GM12878 (cell line): ENCODE measurements around the gene GPR146. TPM values are rescaled to one million over a fixed set of nuclear protein-coding genes. Genes with fewer than 3 reads are reported as not detected.

Experiments used
- ATAC-seq: fragments of 200-7000 bp; cut with Tn5 transposase; 3 replicates; pipeline ENCODE4 v1.9.1; 2020; ENCODE audit warnings: mild to moderate bottlenecking, moderate library complexity
- BruUV-seq: library from RNA; stranded (reverse); fragments of 400-500 nt; replicated peaks from 2 replicates; lab custom pipeline; 2021; lab: Mats Ljungman, UMichigan
- CTCF ChIA-PET: fragments of 300-600 bp; sonication (Branson Sonifier 250); formaldehyde crosslinking; extraction: SDS; loops from one replicate; lab custom pipeline; 2021; ENCODE audit warnings: inconsistent platforms; lab: Yijun Ruan, JAX
- POLR2A ChIA-PET: fragments of 350-600 bp; formaldehyde crosslinking; extraction: SDS; loops from one replicate; lab custom pipeline; 2021; ENCODE audit warnings: inconsistent platforms; lab: Charles Lee
- RAD21 ChIA-PET: fragments of 300-600 bp; sonication (Branson Sonifier 250); formaldehyde crosslinking; loops from one replicate; lab custom pipeline; 2023; ENCODE audit warnings: antibody characterized with exemption; ENCODE audit not compliant: unreplicated experiment; lab: Charles Lee
- SMC1A ChIA-PET: fragments of 300-600 bp; sonication (Branson Sonifier 250); formaldehyde crosslinking; loops from one replicate; lab custom pipeline; 2023; ENCODE audit not compliant: unreplicated experiment, uncharacterized antibody; lab: Charles Lee
- DNase-seq: peaks from one replicate; pipeline ENCODE4 v3.0.0-alpha.2; 2011; ENCODE audit warnings: low read depth, low spot score
- FAIRE-seq: peaks from 3 replicates; lab custom pipeline; 2011; peaks lifted over from hg19 to GRCh38; lab: Jason Lieb, UNC
- H2AFZ ChIP-seq: 2 replicates; pipeline ENCODE4 v1.6.0; 2011; ENCODE audit warnings: low read depth, low read length, control low read depth; ENCODE audit not compliant: control insufficient read depth
- H3K27ac ChIP-seq: 2 replicates; pipeline ENCODE4 v1.5.1; 2011; ENCODE audit warnings: control low read depth; ENCODE audit not compliant: control insufficient read depth, insufficient read depth
- H3K27me3 ChIP-seq, 2 experiments: replicated peaks in 1 of 2; 2 replicates each; pipeline versions ENCODE4 v1.6.0 to v1.6.1; 2011; ENCODE audit warnings: low read length in 1 of 2; ENCODE audit not compliant: control insufficient read depth in 2 of 2, insufficient read depth in 2 of 2
- H3K36me3 ChIP-seq, 2 experiments: 2 replicates each; pipeline ENCODE4 v1.5.1; 2011; ENCODE audit warnings: low read length in 1 of 2; ENCODE audit not compliant: control insufficient read depth in 2 of 2, insufficient read depth in 2 of 2
- H3K4me1 ChIP-seq: 2 replicates; pipeline ENCODE4 v1.6.1; 2011; ENCODE audit warnings: mild to moderate bottlenecking, low read length, moderate library complexity, mixed read lengths; ENCODE audit not compliant: control insufficient read depth, insufficient read depth
- H3K4me2 ChIP-seq: 2 replicates; pipeline ENCODE4 v1.6.0; 2011; ENCODE audit warnings: control low read depth; ENCODE audit not compliant: control insufficient read depth, insufficient read depth
- H3K4me3 ChIP-seq: fragments of 200-600 bp; sonication (generic); 2 replicates; pipeline ENCODE4 v1.5.1; 2016
- H3K79me2 ChIP-seq: 2 replicates; pipeline ENCODE4 v1.6.0; 2011; ENCODE audit warnings: low read length; ENCODE audit not compliant: control insufficient read depth, insufficient read depth
- H3K9ac ChIP-seq: 2 replicates; pipeline ENCODE4 v1.8.0; 2011; ENCODE audit warnings: low read length, control low read depth, mixed read lengths; ENCODE audit not compliant: control insufficient read depth, insufficient read depth
- H3K9me3 ChIP-seq: replicated peaks from 3 replicates; pipeline ENCODE4 v1.5.1; 2011; ENCODE audit warnings: mild to moderate bottlenecking, low read length; ENCODE audit not compliant: control insufficient read depth, insufficient read depth
- H4K20me1 ChIP-seq: 2 replicates; pipeline ENCODE4 v1.6.0; 2011; ENCODE audit not compliant: control insufficient read depth, insufficient read depth
- CHD2 ChIP-seq: IDR thresholded peaks from 2 replicates; pipeline ENCODE4 v1.6.1; 2011; ENCODE audit warnings: low read depth, low read length, improper control_type of control experiment, borderline replicate concordance
- FOXK2 ChIP-seq: fragments of 450-650 bp; IDR thresholded peaks from 2 replicates; pipeline ENCODE4 v1.6.1; 2017; ENCODE audit warnings: mild to moderate bottlenecking, moderate library complexity
- IKZF1 ChIP-seq: fragments of 450-650 bp; conservative IDR thresholded peaks from 2 replicates; pipeline ENCODE4 v1.6.1; 2017; ENCODE audit warnings: antibody characterized with exemption, mild to moderate bottlenecking
- MTA3 ChIP-seq: IDR thresholded peaks from 2 replicates; pipeline ENCODE4 v1.6.1; 2012; ENCODE audit warnings: low read length, inconsistent platforms, borderline replicate concordance
- NRF1 ChIP-seq: conservative IDR thresholded peaks from 2 replicates; pipeline ENCODE4 v1.6.1; 2011; ENCODE audit warnings: mild to moderate bottlenecking, low read depth, low read length, improper control_type of control experiment
- RB1 ChIP-seq: fragments of 450-650 bp; formaldehyde crosslinking; IDR thresholded peaks from 2 replicates; pipeline ENCODE4 v1.6.1; 2017; ENCODE audit warnings: mild to moderate bottlenecking, borderline replicate concordance
- TCF12 ChIP-seq: IDR thresholded peaks from 2 replicates; pipeline ENCODE4 v1.6.1; 2011; ENCODE audit warnings: low read depth, mild to moderate bottlenecking, low read length
- ZBTB4 ChIP-seq: fragments of 450-650 bp; formaldehyde crosslinking; IDR thresholded peaks from 2 replicates; pipeline ENCODE4 v1.4.0; 2022; ENCODE audit warnings: mild to moderate bottlenecking, moderate library complexity
- ZNF24 ChIP-seq: fragments of 450-650 bp; IDR thresholded peaks from 2 replicates; pipeline ENCODE4 v1.6.1; 2017; ENCODE audit warnings: antibody characterized with exemption, mild to moderate bottlenecking
- ZZZ3 ChIP-seq: IDR thresholded peaks from 2 replicates; pipeline ENCODE4 v1.6.1; 2011; ENCODE audit warnings: low read depth; ENCODE audit not compliant: control insufficient read depth, insufficient read length
- WGBS: methylation state at CpG from one replicate; pipeline ENCODE4 v1.1.6; 2016; ENCODE audit warnings: low lambda C conversion rate; ENCODE audit not compliant: insufficient replicate concordance, insufficient coverage; ENCODE audit errors: missing lambda C conversion rate; 5-methylcytosine and 5-hydroxymethylcytosine counted together
- in situ Hi-C: fragments of 300-500 bp; cut with MboI; formaldehyde crosslinking; loops from 9 replicates; pipeline ENCODE4 v1.14.3; 2018; ENCODE audit warnings: mixed read lengths
- intact Hi-C: fragments of 100-400 bp; cut with micrococcal nuclease; formaldehyde crosslinking; loops from one replicate; pipeline ENCODE4 v1.14.2; 2022; ENCODE audit not compliant: unreplicated experiment
- polyA plus RNA-seq, 11 experiments: library from polyadenylated mRNA; depleted of rRNA in 4 of 11; unstranded in 6 of 11; stranded (reverse) in 5 of 11; fragments of >200 nt; fragmentation: Nextera tagmentation in 4 of 11; fragmentation: Illumina TruSeq in 1 of 11; extraction: Ambion mirVana in 4 of 11; extraction: Trizol in 1 of 11; gene quantifications; 1 replicate in 1 of 11; 2 replicates in 10 of 11; pipeline versions ENCODE4 v1.2.1 to v1.2.3, GENCODE V29; 2011 to 2016; ENCODE audit warnings: inconsistent platforms in 2 of 11, missing spikeins in 2 of 11, low read depth in 1 of 11
- total RNA-seq, 4 experiments: library from RNA; depleted of rRNA in 3 of 4; stranded (reverse); fragments of >200 nt in 3 of 4; fragmentation: Illumina TruSeq in 1 of 4; extraction: Trizol in 1 of 4; gene quantifications; 2 replicates each; pipeline versions ENCODE4 v1.2.1 to v1.2.3, GENCODE V29; 2013 to 2021

Gene GPR146
- total and polyA plus RNA-seq, 10 of the 15 experiments (the other 5 are each of a cell fraction or from before 2014, with no cell fraction given), result 0.19 to 12.0 (median 0.54) TPM; not detected in 2

- POLR2A ChIA-PET, result interaction anchor here (0.6 kb wide), 1 partner anchor 13 kb away, joined by 8 read pairs; no protein-coding TSS in a partner anchor
- H4K20me1 ChIP-seq, result no peaks in the 10 kb centered on the region
- DNase-seq (no peak), FAIRE-seq (no peak), ATAC-seq (no peak)
- TF ChIP-seq IKZF1, result no peak
- no peak for TF ChIP-seq ZZZ3
- no peak for TF ChIP-seq TCF12
- TF ChIP-seq CHD2, result no peak
- TF ChIP-seq ZBTB4 (CRISPR knock-in tag), result no peak
- no peak for TF ChIP-seq NRF1
- TF ChIP-seq MTA3, result no peak
- TF ChIP-seq ZNF24, result no peak
- TF ChIP-seq RB1, result no peak
- TF ChIP-seq FOXK2, result no peak
- CTCF ChIA-PET, result interaction anchor here (0.8 to 9.7 kb wide), 6 partner anchors 8 to 106 kb away, joined by 3 to 77 read pairs (median 4); no protein-coding TSS in a partner anchor
- RAD21 ChIA-PET, result interaction anchor here (1.2 to 1.6 kb wide), 2 partner anchors 75 to 108 kb away, joined by 5 to 10 read pairs; no protein-coding TSS in a partner anchor
- H3K27ac ChIP-seq, result no peak overlapping the region
- no peaks in the 10 kb centered on the region; a peak in 2 of 4 replicates for H3K36me3 ChIP-seq
- intact Hi-C loops, result loop anchor here (5.0 to 10.0 kb wide), 2 partner anchors 109 to 164 kb away; no protein-coding TSS in a partner anchor
- SMC1A ChIA-PET, result interaction anchor here (1.1 to 1.3 kb wide), 2 partner anchors 75 to 91 kb away, joined by 3 to 5 read pairs; no protein-coding TSS in a partner anchor
- H3K4me1 ChIP-seq, result no peaks in the 10 kb centered on the region; the same call in 1 of the 2 replicates
- BruUV-seq, result no TSS peak
- in situ Hi-C loops, result no loop called here
- H3K27me3 ChIP-seq, result no peaks in the 10 kb centered on the region
- H3K79me2 ChIP-seq, result peaks cover 2% of the 10 kb centered on the region
- no peak overlapping the region for H3K4me2 ChIP-seq
- H3K9me3 ChIP-seq, result no peaks in the 10 kb centered on the region; the same call in 2 of the 3 replicates
- H3K4me3 ChIP-seq, result no peak overlapping the region
- H2AFZ ChIP-seq, result no peak overlapping the region
- WGBS, result 82% methylated on average over 11 of the region's 11 CpGs
- H3K9ac ChIP-seq, result no peak overlapping the region
These were observed 24.3 kb downstream of the GPR146 start for GRCh38 chr7:1068619-1069018.
